ENCODE data around the gene FLAD1.
A peak's percentile ranks its signal among the peaks of the same experiment; 100 is the strongest.

Gene FLAD1

GRCh38 chr1:155013632-155014031 lies 30.5 kb downstream of the FLAD1 start:
- no peak for DNase-seq (ENCODE audit: low read depth)
- no peak overlapping the region for H3K4me3 ChIP-seq (ENCODE audit: control insufficient read depth, low read depth, low read length)
- no peak for TF ChIP-seq CTCF (conservative IDR thresholded peaks at IDR 0.05; ENCODE audit: control insufficient read depth, insufficient read depth, low read depth, low read length)

DNA sequence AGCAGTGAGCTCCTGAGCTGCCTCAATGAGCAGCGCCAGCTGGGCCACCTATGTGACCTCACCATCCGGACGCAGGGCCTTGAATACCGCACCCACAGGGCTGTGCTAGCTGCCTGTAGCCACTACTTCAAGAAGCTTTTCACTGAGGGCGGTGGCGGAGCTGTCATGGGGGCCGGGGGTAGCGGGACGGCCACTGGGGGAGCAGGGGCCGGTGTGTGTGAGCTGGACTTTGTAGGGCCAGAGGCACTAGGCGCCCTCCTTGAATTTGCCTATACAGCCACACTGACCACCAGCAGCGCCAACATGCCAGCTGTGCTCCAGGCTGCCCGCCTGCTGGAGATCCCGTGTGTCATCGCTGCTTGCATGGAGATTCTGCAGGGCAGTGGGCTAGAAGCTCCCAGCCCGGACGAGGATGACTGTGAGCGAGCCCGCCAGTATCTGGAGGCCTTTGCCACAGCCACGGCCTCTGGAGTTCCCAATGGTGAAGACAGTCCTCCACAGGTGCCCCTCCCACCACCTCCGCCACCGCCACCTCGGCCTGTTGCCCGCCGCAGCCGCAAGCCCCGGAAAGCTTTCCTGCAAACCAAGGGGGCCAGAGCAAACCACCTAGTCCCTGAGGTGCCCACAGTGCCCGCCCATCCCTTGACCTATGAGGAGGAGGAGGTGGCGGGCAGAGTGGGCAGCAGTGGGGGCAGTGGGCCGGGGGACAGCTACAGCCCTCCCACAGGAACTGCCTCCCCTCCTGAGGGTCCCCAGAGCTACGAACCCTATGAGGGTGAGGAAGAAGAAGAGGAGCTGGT lies 31.8 kb downstream of the FLAD1 start:
- H3K4me3 ChIP-seq (ENCODE audit: control insufficient read depth, low read depth, low read length) = no peak overlapping the region
- no peak for DNase-seq (ENCODE audit: low read depth)
- no peak for TF ChIP-seq CTCF (conservative IDR thresholded peaks at IDR 0.05; ENCODE audit: control insufficient read depth, insufficient read depth, low read depth, low read length)

GRCh38 chr1:155015527-155016230 lies 32.5 kb downstream of the FLAD1 start:
- TF ChIP-seq CTCF (conservative IDR thresholded peaks at IDR 0.05; ENCODE audit: control insufficient read depth, insufficient read depth, low read depth, low read length) = no peak
- H3K4me3 ChIP-seq (ENCODE audit: control insufficient read depth, low read depth, low read length) = no peak overlapping the region
- DNase-seq (ENCODE audit: low read depth) = no peak

DNA sequence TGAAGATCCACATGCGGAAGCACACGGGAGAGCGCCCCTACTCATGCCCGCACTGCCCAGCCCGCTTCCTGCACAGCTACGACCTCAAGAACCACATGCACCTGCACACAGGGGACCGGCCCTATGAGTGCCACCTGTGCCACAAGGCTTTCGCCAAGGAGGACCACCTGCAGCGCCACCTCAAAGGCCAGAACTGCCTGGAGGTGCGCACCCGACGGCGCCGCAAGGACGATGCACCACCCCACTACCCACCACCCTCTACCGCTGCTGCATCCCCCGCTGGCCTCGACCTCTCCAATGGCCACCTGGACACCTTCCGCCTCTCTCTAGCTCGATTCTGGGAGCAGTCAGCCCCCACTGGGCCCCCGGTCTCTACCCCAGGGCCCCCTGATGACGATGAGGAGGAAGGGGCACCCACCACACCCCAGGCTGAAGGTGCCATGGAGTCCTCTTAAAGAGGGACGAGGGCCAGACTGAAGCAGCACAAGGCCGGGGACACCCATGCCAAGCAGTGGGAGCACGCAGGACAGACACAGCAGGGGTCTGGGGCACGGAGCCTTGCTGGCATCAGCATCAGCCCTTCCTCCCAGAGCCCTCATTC lies 33.2 kb downstream of the FLAD1 start:
- DNase-seq (ENCODE audit: low read depth) = no peak
- TF ChIP-seq CTCF (conservative IDR thresholded peaks at IDR 0.05; ENCODE audit: control insufficient read depth, insufficient read depth, low read depth, low read length) = no peak
- H3K4me3 ChIP-seq (ENCODE audit: control insufficient read depth, low read depth, low read length) = no peak overlapping the region

GRCh38 chr1:155017041-155017945 lies 34.1 kb downstream of the FLAD1 start:
- peak overlapping the region; percentile 14 for H3K4me3 ChIP-seq (ENCODE audit: control insufficient read depth, low read depth, low read length)
- TF ChIP-seq CTCF (conservative IDR thresholded peaks at IDR 0.05; ENCODE audit: control insufficient read depth, insufficient read depth, low read depth, low read length) = peak; percentile 75
- DNase-seq (ENCODE audit: low read depth) = peak; percentile 94

- no peak for DNase-seq (ENCODE audit: low read depth)
- peak overlapping the region; percentile 14 for H3K4me3 ChIP-seq (ENCODE audit: control insufficient read depth, low read depth, low read length)
- no peak for TF ChIP-seq CTCF (conservative IDR thresholded peaks at IDR 0.05; ENCODE audit: control insufficient read depth, insufficient read depth, low read depth, low read length)
Observed at GRCh38 chr1:155017946-155018316, 34.8 kb downstream of the FLAD1 start.
